Skeletal muscle cell (primary cell): ENCODE results near the gene CFAP97D2.
"Not testable (repeated sequence)": the region's sequence is repeated elsewhere in the genome, so short reads cannot be mapped to it uniquely, and the experiment has no call there.

Experiments
- DNase-seq: peaks from one replicate; pipeline ENCODE4 v3.0.0-alpha.2; 2010; ENCODE audit warnings: low read depth
- H3K4me3 ChIP-seq: 2 replicates; pipeline ENCODE4 v1.5.1; 2011; ENCODE audit warnings: low read depth, mild to moderate bottlenecking, control low read depth, low read length, moderate library complexity

Gene CFAP97D2

GRCh38 chr13:114226699-114227323, 47.8 kb downstream of the CFAP97D2 start:
- no peak overlapping the region for H3K4me3 ChIP-seq
- peak; percentile 32 for DNase-seq

GRCh38 chr13:114227528-114227927, 48.5 kb downstream of the CFAP97D2 start:
- DNase-seq: no peak

GRCh38 chr13:114228176-114228575, 49.1 kb downstream of the CFAP97D2 start:
- DNase-seq: no peak

More at GRCh38 chr13:114227528-114227927, 48.5 kb downstream of the CFAP97D2 start:
- no peak overlapping the region for H3K4me3 ChIP-seq

GRCh38 chr13:114229506-114229905, 50.4 kb downstream of the CFAP97D2 start:
- H3K4me3 ChIP-seq: no peak overlapping the region
- no peak for DNase-seq

More at GRCh38 chr13:114228176-114228575, 49.1 kb downstream of the CFAP97D2 start:
- H3K4me3 ChIP-seq: no peak overlapping the region

- no peak overlapping the region for H3K4me3 ChIP-seq
- peak; percentile 31 for DNase-seq
Measured at GRCh38 chr13:114230117-114230516, 51.1 kb downstream of the CFAP97D2 start.

- DNase-seq: no peak
- no peak overlapping the region for H3K4me3 ChIP-seq
Measured at GRCh38 chr13:114230575-114230974, 51.5 kb downstream of the CFAP97D2 start.

- no peak for DNase-seq
- no peak overlapping the region for H3K4me3 ChIP-seq
Measured at GRCh38 chr13:114231886-114232285, 52.8 kb downstream of the CFAP97D2 start.

- no peak for DNase-seq
- peak overlapping the region; percentile 94 for H3K4me3 ChIP-seq
Measured at GRCh38 chr13:114234266-114234644, 55.2 kb downstream of the CFAP97D2 start.

- DNase-seq: peak; percentile 75
- H3K4me3 ChIP-seq: peak within 1 kb of the TSS; percentile 94
Measured at GRCh38 chr13:114234645-114235421, 55.8 kb downstream of the CFAP97D2 start, which contains the start of gene CDC16. TSS of gene CDC16 (plus strand) at chr13:114234897. CDS start at chr13:114235085, 188 bp downstream.

GRCh38 chr13:114235697-114236096, 56.6 kb downstream of the CFAP97D2 start:
- DNase-seq: no peak
- H3K4me3 ChIP-seq: peak overlapping the region; percentile 94

GRCh38 chr13:114236227-114236626, 57.2 kb downstream of the CFAP97D2 start:
- no peak for DNase-seq
- H3K4me3 ChIP-seq: peak overlapping the region; percentile 94

GRCh38 chr13:114237415-114238112, 58.5 kb downstream of the CFAP97D2 start:
- no peak overlapping the region for H3K4me3 ChIP-seq
- no peak for DNase-seq

GRCh38 chr13:114241918-114242317, 62.9 kb downstream of the CFAP97D2 start:
- DNase-seq: no peak
- no peak overlapping the region for H3K4me3 ChIP-seq

- no peak overlapping the region for H3K4me3 ChIP-seq
- DNase-seq: no peak
Measured at GRCh38 chr13:114243971-114244370, 64.9 kb downstream of the CFAP97D2 start.

- DNase-seq: no peak
- H3K4me3 ChIP-seq: no peak overlapping the region
Measured at GRCh38 chr13:114244637-114245036, 65.6 kb downstream of the CFAP97D2 start.

GRCh38 chr13:114248011-114248410, 69.0 kb downstream of the CFAP97D2 start:
- no peak overlapping the region for H3K4me3 ChIP-seq
- no peak for DNase-seq

- no peak overlapping the region for H3K4me3 ChIP-seq
- DNase-seq: no peak
Measured at GRCh38 chr13:114249077-114249476, 70.0 kb downstream of the CFAP97D2 start.

GRCh38 chr13:114251639-114252440, 72.8 kb downstream of the CFAP97D2 start:
- H3K4me3 ChIP-seq, DNase-seq: not testable (repeated sequence)

- no peak for DNase-seq
- H3K4me3 ChIP-seq: no peak overlapping the region
Measured at GRCh38 chr13:114256547-114256946, 77.5 kb downstream of the CFAP97D2 start.
